Esophagus squamous epithelium (tissue), 5 donors: ENCODE results near the gene MAGEF1. TPM values are rescaled to one million over a fixed set of nuclear protein-coding genes. Genes with fewer than 3 reads are reported as not detected.

ENCODE experiments used
- DNase-seq: peaks from one replicate; lab custom pipeline; 2025; lab: John Stamatoyannopoulos, UW
- H3K27ac ChIP-seq, 4 donors: fragments of 200-600 bp; sonication (generic); one replicate each; pipeline ENCODE4 v1.5.1; 2016 to 2019; ENCODE audit warnings: mild to moderate bottlenecking in 1 of 4
- H3K27me3 ChIP-seq, 4 donors: fragments of 200-600 bp; sonication (generic); 1 replicate in 3 of 4; 2 replicates in 1 of 4; pipeline versions ENCODE4 v1.5.1 to v1.6.0; 2017 to 2021; ENCODE audit warnings: antibody characterized with exemption in 1 of 4
- H3K36me3 ChIP-seq, 3 donors: fragments of 200-600 bp; sonication (generic); one replicate each; pipeline ENCODE4 v1.5.1; 2016 to 2019
- H3K4me1 ChIP-seq, 3 donors: fragments of 200-600 bp; sonication (generic); one replicate each; pipeline ENCODE4 v1.5.1; 2017 to 2019
- H3K4me3 ChIP-seq, 4 donors: fragments of 200-600 bp; sonication (generic); 1 replicate in 3 of 4; 2 replicates in 1 of 4; pipeline ENCODE4 v1.5.1; 2016 to 2019; ENCODE audit warnings: mild to moderate bottlenecking in 2 of 4, moderate library complexity in 1 of 4
- H3K9me3 ChIP-seq, 3 donors: fragments of 200-600 bp; sonication (generic); one replicate each; pipeline ENCODE4 v1.5.1; 2016 to 2019
- CTCF ChIP-seq, 6 experiments: fragments of 450-650 bp in 4 of 6; fragments of 200-600 bp in 2 of 6; sonication (generic) in 2 of 6; IDR thresholded peaks; one replicate each; pipeline ENCODE4 v1.5.1; 2016 to 2019; ENCODE audit warnings: antibody characterized with exemption in 6 of 6, mild to moderate bottlenecking in 4 of 6, moderate library complexity in 4 of 6
- POLR2A ChIP-seq, 4 donors: fragments of 450-650 bp; IDR thresholded peaks; one replicate each; pipeline ENCODE4 v1.6.1; 2017; ENCODE audit warnings: antibody characterized with exemption in 4 of 4, mild to moderate bottlenecking in 4 of 4, moderate library complexity in 3 of 4
- WGBS, 2 donors: methylation state at CpG; one replicate each; pipeline ENCODE4 v1.1.5; 2018; 5-methylcytosine and 5-hydroxymethylcytosine counted together
- intact Hi-C: fragments of 100-400 bp; cut with DNase I; formaldehyde crosslinking; loops from one replicate; pipeline ENCODE4 v1.15.0; 2022
- total RNA-seq, 4 donors: library from RNA; depleted of rRNA; stranded (reverse); fragments of >200 nt; gene quantifications; one replicate each; pipeline ENCODE4 v1.1.0, GENCODE V29; 2016
- donor health status: DM: yes; HTN: yes; CAD: no.

Gene MAGEF1
- total RNA-seq, 4 donors from 2014 or later, result 18.3 to 28.4 (median 20.6) TPM

GRCh38 chr3:184751204-184752040 is 39.6 kb upstream of the MAGEF1 start:
- H3K4me1 ChIP-seq, result peaks cover 9 to 30% (median 9%) of the 10 kb centered on the region in 3 donors
- DNase-seq, result no peak
- intact Hi-C loops, result no loop called here
- no peak overlapping the region for H3K4me3 ChIP-seq
- TF ChIP-seq CTCF (IDR thresholded peaks at IDR 0.05), result no peak
- no peak for TF ChIP-seq POLR2A (IDR thresholded peaks at IDR 0.05)
- H3K9me3 ChIP-seq, result no peaks in the 10 kb centered on the region
- H3K27me3 ChIP-seq, result no peaks in the 10 kb centered on the region
- no peaks in the 10 kb centered on the region for H3K36me3 ChIP-seq
- WGBS, 2 donors, result 85% methylated on average over 5 to 8 of the region's 10 CpGs
- no peak overlapping the region for H3K27ac ChIP-seq

- Histone ChIP-seq H3K27ac (no peak overlapping the region), H3K36me3 (no peaks in the 10 kb centered on the region), H3K27me3 (no peaks in the 10 kb centered on the region), H3K9me3 (no peaks in the 10 kb centered on the region), H3K4me1 (peaks cover 5 to 21% (median 9%) of the 10 kb centered on the region in 3 donors), H3K4me3 (no peak overlapping the region)
- 67 to 72% methylated on average over 16 to 17 of the region's 18 CpGs for WGBS, 2 donors
- no peak for TF ChIP-seq POLR2A (IDR thresholded peaks at IDR 0.05)
- TF ChIP-seq CTCF (IDR thresholded peaks at IDR 0.05), result no peak
- DNase-seq, result no peak
- intact Hi-C loops, result no loop called here
These were observed 38.7 kb upstream of the MAGEF1 start for GRCh38 chr3:184750349-184751083.

GRCh38 chr3:184749168-184749744 is 37.4 kb upstream of the MAGEF1 start:
- intact Hi-C loops, result no loop called here
- TF ChIP-seq CTCF (IDR thresholded peaks at IDR 0.05) (no peak), POLR2A (IDR thresholded peaks at IDR 0.05) (no peak)
- WGBS, 2 donors, result 75 to 84% methylated on average over 2 of the region's 2 CpGs
- Histone ChIP-seq H3K36me3 (no peaks in the 10 kb centered on the region), H3K9me3 (no peaks in the 10 kb centered on the region), H3K4me3 (no peak overlapping the region), H3K27me3 (no peaks in the 10 kb centered on the region), H3K27ac (no peak overlapping the region), H3K4me1 (peaks cover 5 to 19% (median 9%) of the 10 kb centered on the region in 3 donors)
- no peak for DNase-seq

GRCh38 chr3:184748219-184749135 is 36.6 kb upstream of the MAGEF1 start:
- H3K9me3 ChIP-seq, result no peaks in the 10 kb centered on the region
- H3K4me1 ChIP-seq, result peaks cover 5 to 19% (median 9%) of the 10 kb centered on the region in 3 donors
- 44 to 61% methylated on average over 8 of the region's 8 CpGs for WGBS, 2 donors
- intact Hi-C loops, result no loop called here
- TF ChIP-seq POLR2A (IDR thresholded peaks at IDR 0.05) (no peak), CTCF (IDR thresholded peaks at IDR 0.05) (peak in 5 of 6 experiments; percentile 23 to 82 (median 64))
- no peaks in the 10 kb centered on the region for H3K27me3 ChIP-seq
- peak overlapping the region; percentile 44 to 79 (median 64) for H3K27ac ChIP-seq
- no peak for DNase-seq
- no peaks in the 10 kb centered on the region for H3K36me3 ChIP-seq
- H3K4me3 ChIP-seq, result no peak overlapping the region
